HL-60 (cell line): ENCODE data around the gene SNRNP48.

Source experiments
- DNase-seq, 2 experiments: peaks; one replicate each; pipeline ENCODE4 v3.0.0-alpha.2; 2010 to 2020; ENCODE audit warnings: low read depth in 1 of 2, low spot score in 1 of 2
- H3K27ac ChIP-seq: fragments of 250-450 bp; sonication (Bioruptor Pico); replicated peaks from 2 replicates; pipeline ENCODE4 v1.5.1; 2020; ENCODE audit warnings: mild to moderate bottlenecking, moderate library complexity
- H3K27me3 ChIP-seq: fragments of 250-450 bp; sonication (Bioruptor Pico); 2 replicates; pipeline ENCODE4 v1.5.1; 2021; ENCODE audit warnings: mild to moderate bottlenecking, moderate library complexity; ENCODE audit not compliant: insufficient read depth, poor library complexity, severe bottlenecking
- H3K4me3 ChIP-seq: replicated peaks from 2 replicates; pipeline ENCODE4 v1.5.1; 2011; ENCODE audit warnings: mild to moderate bottlenecking, control low read depth, low read length; ENCODE audit not compliant: insufficient read depth
- GABPA ChIP-seq: IDR thresholded peaks from 2 replicates; pipeline ENCODE4 v1.6.1; 2012; ENCODE audit warnings: low read depth
- POLR2AphosphoS5 ChIP-seq: IDR thresholded peaks from 2 replicates; pipeline ENCODE4 v1.6.1; 2012; ENCODE audit warnings: low read depth
- SPI1 ChIP-seq: IDR thresholded peaks from 2 replicates; pipeline ENCODE4 v1.6.1; 2012; ENCODE audit warnings: low read depth, mild to moderate bottlenecking, borderline replicate concordance
- TF ChIP-seq, protein P1 (sequence below): IDR thresholded peaks from one replicate; pipeline ENCODE4 v1.5.1; 2011; ENCODE audit warnings: low read length, control low read depth, inconsistent platforms; ENCODE audit not compliant: insufficient read depth
- TF ChIP-seq, protein P2 (sequence below): IDR thresholded peaks from 2 replicates; pipeline ENCODE4 v1.6.1; 2012; ENCODE audit warnings: low read depth; ENCODE audit not compliant: insufficient replicate concordance

The SNRNP48 gene

DNA sequence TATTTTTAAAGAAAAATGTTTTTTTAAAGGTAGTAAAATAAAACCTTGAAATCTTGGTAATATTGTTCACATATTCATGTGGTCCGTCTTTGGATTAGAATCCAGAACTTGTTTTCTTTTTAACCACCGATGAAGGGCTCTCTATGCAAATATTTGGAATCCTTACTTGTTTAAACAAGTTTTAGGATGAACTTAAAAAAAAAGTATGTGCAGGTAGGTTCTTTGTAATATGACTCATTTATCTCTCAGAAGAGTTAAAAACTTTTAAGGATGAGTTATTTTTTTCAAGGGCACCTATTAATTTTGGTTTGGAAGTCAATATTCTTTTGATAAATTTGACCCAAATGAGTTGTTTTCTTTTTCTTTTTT is 39.6 kb upstream of the SNRNP48 start:
- DNase-seq: no peak
- Histone ChIP-seq H3K4me3 (no peak overlapping the region), H3K27me3 (peaks cover 5% of the 10 kb centered on the region), H3K27ac (no peak overlapping the region)
- TF ChIP-seq SPI1 (no peak), POLR2AphosphoS5 (no peak), GABPA (no peak)
- TF ChIP-seq, protein P1, sequence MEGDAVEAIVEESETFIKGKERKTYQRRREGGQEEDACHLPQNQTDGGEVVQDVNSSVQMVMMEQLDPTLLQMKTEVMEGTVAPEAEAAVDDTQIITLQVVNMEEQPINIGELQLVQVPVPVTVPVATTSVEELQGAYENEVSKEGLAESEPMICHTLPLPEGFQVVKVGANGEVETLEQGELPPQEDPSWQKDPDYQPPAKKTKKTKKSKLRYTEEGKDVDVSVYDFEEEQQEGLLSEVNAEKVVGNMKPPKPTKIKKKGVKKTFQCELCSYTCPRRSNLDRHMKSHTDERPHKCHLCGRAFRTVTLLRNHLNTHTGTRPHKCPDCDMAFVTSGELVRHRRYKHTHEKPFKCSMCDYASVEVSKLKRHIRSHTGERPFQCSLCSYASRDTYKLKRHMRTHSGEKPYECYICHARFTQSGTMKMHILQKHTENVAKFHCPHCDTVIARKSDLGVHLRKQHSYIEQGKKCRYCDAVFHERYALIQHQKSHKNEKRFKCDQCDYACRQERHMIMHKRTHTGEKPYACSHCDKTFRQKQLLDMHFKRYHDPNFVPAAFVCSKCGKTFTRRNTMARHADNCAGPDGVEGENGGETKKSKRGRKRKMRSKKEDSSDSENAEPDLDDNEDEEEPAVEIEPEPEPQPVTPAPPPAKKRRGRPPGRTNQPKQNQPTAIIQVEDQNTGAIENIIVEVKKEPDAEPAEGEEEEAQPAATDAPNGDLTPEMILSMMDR: no peak
- TF ChIP-seq, protein P2, sequence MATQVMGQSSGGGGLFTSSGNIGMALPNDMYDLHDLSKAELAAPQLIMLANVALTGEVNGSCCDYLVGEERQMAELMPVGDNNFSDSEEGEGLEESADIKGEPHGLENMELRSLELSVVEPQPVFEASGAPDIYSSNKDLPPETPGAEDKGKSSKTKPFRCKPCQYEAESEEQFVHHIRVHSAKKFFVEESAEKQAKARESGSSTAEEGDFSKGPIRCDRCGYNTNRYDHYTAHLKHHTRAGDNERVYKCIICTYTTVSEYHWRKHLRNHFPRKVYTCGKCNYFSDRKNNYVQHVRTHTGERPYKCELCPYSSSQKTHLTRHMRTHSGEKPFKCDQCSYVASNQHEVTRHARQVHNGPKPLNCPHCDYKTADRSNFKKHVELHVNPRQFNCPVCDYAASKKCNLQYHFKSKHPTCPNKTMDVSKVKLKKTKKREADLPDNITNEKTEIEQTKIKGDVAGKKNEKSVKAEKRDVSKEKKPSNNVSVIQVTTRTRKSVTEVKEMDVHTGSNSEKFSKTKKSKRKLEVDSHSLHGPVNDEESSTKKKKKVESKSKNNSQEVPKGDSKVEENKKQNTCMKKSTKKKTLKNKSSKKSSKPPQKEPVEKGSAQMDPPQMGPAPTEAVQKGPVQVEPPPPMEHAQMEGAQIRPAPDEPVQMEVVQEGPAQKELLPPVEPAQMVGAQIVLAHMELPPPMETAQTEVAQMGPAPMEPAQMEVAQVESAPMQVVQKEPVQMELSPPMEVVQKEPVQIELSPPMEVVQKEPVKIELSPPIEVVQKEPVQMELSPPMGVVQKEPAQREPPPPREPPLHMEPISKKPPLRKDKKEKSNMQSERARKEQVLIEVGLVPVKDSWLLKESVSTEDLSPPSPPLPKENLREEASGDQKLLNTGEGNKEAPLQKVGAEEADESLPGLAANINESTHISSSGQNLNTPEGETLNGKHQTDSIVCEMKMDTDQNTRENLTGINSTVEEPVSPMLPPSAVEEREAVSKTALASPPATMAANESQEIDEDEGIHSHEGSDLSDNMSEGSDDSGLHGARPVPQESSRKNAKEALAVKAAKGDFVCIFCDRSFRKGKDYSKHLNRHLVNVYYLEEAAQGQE: no peak

DNA sequence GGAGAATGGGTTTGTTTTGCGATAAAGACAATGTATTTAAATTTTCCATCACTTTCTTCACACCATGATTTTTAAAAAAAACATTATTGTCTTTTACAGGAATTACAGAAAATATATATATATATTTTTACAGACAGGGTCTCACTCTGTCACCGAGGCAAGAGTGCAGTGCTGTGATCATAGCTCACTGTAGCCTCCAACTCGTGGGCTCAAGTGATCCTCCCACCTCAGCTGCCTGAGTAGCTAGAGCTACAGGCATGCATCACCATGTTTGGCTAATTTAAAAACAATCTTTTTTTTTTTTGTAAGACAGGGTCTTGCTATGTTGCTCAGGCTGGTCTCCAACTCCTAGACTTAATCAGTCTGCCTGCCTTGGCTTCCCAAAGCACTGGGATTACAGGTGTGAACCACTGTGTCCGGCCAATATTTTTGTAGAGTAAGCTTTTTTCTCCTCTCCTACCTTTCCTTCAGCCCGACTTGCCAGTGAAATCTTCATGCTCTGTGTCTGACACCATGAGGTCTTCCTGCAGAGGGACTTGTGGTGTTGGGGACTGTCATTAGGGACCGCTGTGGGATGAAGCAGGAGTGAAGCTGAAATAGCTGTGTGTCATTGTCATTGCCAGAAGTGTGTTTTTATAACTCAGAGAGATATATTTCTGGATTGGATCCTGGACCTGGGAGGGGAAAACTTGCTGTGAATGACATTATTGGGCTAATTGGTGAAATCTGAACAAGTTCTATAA is 35.3 kb upstream of the SNRNP48 start:
- no peak for DNase-seq
- Histone ChIP-seq H3K27me3 (no peaks in the 10 kb centered on the region), H3K27ac (no peak overlapping the region), H3K4me3 (no peak overlapping the region)
- TF ChIP-seq POLR2AphosphoS5 (no peak), SPI1 (no peak)
- TF ChIP-seq, protein P1: no peak

DNA sequence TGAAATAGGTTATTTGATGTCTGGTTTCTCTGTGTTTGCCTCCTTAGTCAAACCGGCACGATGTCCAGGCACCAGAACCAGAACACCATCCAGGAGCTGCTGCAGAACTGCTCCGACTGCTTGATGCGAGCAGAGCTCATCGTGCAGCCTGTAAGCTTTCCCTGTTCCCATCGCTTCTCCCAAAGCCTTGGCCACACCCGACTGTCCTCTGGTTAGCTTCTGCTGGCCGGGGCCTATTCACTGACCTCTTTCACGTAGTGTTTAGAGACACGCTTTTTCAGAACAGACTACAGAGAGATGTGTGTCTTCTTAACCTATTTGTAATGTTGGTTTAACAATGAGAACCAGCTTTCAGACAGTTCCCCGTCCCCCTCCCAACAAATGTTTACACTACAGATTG is 34.3 kb upstream of the SNRNP48 start:
- no peak for DNase-seq
- Histone ChIP-seq H3K27me3 (no peaks in the 10 kb centered on the region), H3K4me3 (no peak overlapping the region), H3K27ac (no peak overlapping the region)
- TF ChIP-seq, protein P1: no peak
- no peak for TF ChIP-seq SPI1
- TF ChIP-seq GABPA: no peak
- TF ChIP-seq, protein P2: no peak
- no peak for TF ChIP-seq POLR2AphosphoS5
